Activated T-cell treated with anti-CD3 and anti-CD28 coated beads, Interleukin-2, amount 50 U/mL, for 1 hour (primary cell): ENCODE data around the gene DHTKD1.
A peak's percentile ranks its signal among the peaks of the same experiment; 100 is the strongest.

ENCODE experiments used
- DNase-seq: peaks from one replicate; pipeline ENCODE4 v3.0.0-alpha.2; 2020

The DHTKD1 gene

GRCh38 chr10:12068449-12069269 lies at the start of gene DHTKD1:
Gene DHTKD1 (plus strand): TSS chr10:12068954. CDS start chr10:12069034, 80 bp downstream.
- peak; percentile 99 for DNase-seq

GRCh38 chr10:12019283-12019971 lies 49.3 kb upstream of the DHTKD1 start:
- DNase-seq, result no peak

- no peak for DNase-seq
Measured at GRCh38 chr10:12020574-12020973, 48.2 kb upstream of the DHTKD1 start.

GRCh38 chr10:12022580-12023257 lies 46.0 kb upstream of the DHTKD1 start:
- DNase-seq, result no peak

GRCh38 chr10:12025591-12025990 lies 43.2 kb upstream of the DHTKD1 start:
- no peak for DNase-seq

- DNase-seq, result no peak
Measured at GRCh38 chr10:12027539-12027938, 41.2 kb upstream of the DHTKD1 start.

- DNase-seq, result no peak
Measured at GRCh38 chr10:12031404-12031803, 37.4 kb upstream of the DHTKD1 start.

- no peak for DNase-seq
Measured at GRCh38 chr10:12036073-12036655, 32.6 kb upstream of the DHTKD1 start.

- peak; percentile 39 for DNase-seq
Measured at GRCh38 chr10:12041766-12042408, 26.9 kb upstream of the DHTKD1 start.

GRCh38 chr10:12042409-12042796 lies 26.4 kb upstream of the DHTKD1 start:
- no peak for DNase-seq

- DNase-seq, result peak; percentile 95
Measured at GRCh38 chr10:12042797-12043651, 25.7 kb upstream of the DHTKD1 start, which contains the start of gene UPF2. Gene UPF2 (minus strand): TSS chr10:12042809. CDS start chr10:12035423, 7,386 bp downstream.

GRCh38 chr10:12045596-12045995 lies 23.2 kb upstream of the DHTKD1 start:
- DNase-seq, result no peak

- DNase-seq, result no peak
Measured at GRCh38 chr10:12048547-12048946, 20.2 kb upstream of the DHTKD1 start.

- no peak for DNase-seq
Measured at GRCh38 chr10:12050528-12050927, 18.2 kb upstream of the DHTKD1 start.

GRCh38 chr10:12051241-12051640 lies 17.5 kb upstream of the DHTKD1 start:
- no peak for DNase-seq

- DNase-seq, result no peak
Measured at GRCh38 chr10:12055732-12056131, 13.0 kb upstream of the DHTKD1 start.

- no peak for DNase-seq
Measured at GRCh38 chr10:12056748-12057147, 12.0 kb upstream of the DHTKD1 start.

- no peak for DNase-seq
Measured at GRCh38 chr10:12061124-12061523, 7.6 kb upstream of the DHTKD1 start.

- no peak for DNase-seq
Measured at GRCh38 chr10:12062754-12063482, 5.8 kb upstream of the DHTKD1 start.

GRCh38 chr10:12063483-12063818 lies 5.3 kb upstream of the DHTKD1 start:
- no peak for DNase-seq

GRCh38 chr10:12067336-12067735 lies 1.4 kb upstream of the DHTKD1 start:
- DNase-seq, result no peak
